SW480 (cell line): ENCODE results near the gene PPP1R1C.

Experiments
- DNase-seq: peaks from one replicate; pipeline ENCODE4 v3.0.0-alpha.2; 2016; ENCODE audit warnings: low spot score

PPP1R1C gene

GRCh38 chr2:182015334-182016109 is 29.9 kb downstream of the PPP1R1C start:
- no peak for DNase-seq

- DNase-seq = no peak
Observed at GRCh38 chr2:182018218-182018617, 32.6 kb downstream of the PPP1R1C start.

GRCh38 chr2:182019731-182020130 is 34.1 kb downstream of the PPP1R1C start:
- DNase-seq = no peak

GRCh38 chr2:182020286-182021070 is 34.8 kb downstream of the PPP1R1C start:
- DNase-seq = no peak

- no peak for DNase-seq
Observed at GRCh38 chr2:182023235-182023634, 37.6 kb downstream of the PPP1R1C start.

- peak; percentile 17 for DNase-seq
Observed at GRCh38 chr2:182030875-182031274, 45.2 kb downstream of the PPP1R1C start.

GRCh38 chr2:182031956-182032355 is 46.3 kb downstream of the PPP1R1C start:
- DNase-seq = no peak

- DNase-seq = no peak
Observed at GRCh38 chr2:182033449-182033848, 47.8 kb downstream of the PPP1R1C start.

GRCh38 chr2:182038576-182038975 is 52.9 kb downstream of the PPP1R1C start:
- DNase-seq = peak; percentile 62

- DNase-seq = no peak
Observed at GRCh38 chr2:182043021-182043420, 57.4 kb downstream of the PPP1R1C start.

- no peak for DNase-seq
Observed at GRCh38 chr2:182043861-182044260, 58.2 kb downstream of the PPP1R1C start.

- no peak for DNase-seq
Observed at GRCh38 chr2:182047544-182047943, 61.9 kb downstream of the PPP1R1C start.

GRCh38 chr2:182048088-182048487 is 62.4 kb downstream of the PPP1R1C start:
- no peak for DNase-seq

- DNase-seq = no peak
Observed at GRCh38 chr2:182048621-182049020, 63.0 kb downstream of the PPP1R1C start.

GRCh38 chr2:182049372-182050148 is 63.9 kb downstream of the PPP1R1C start:
- DNase-seq = no peak

GRCh38 chr2:182050333-182051135 is 64.9 kb downstream of the PPP1R1C start:
- no peak for DNase-seq

GRCh38 chr2:182055993-182056392 is 70.3 kb downstream of the PPP1R1C start:
- no peak for DNase-seq

- DNase-seq = no peak
Observed at GRCh38 chr2:182057002-182057401, 71.3 kb downstream of the PPP1R1C start.

GRCh38 chr2:182058056-182058455 is 72.4 kb downstream of the PPP1R1C start:
- DNase-seq = no peak

- no peak for DNase-seq
Observed at GRCh38 chr2:182061739-182062138, 76.1 kb downstream of the PPP1R1C start.

GRCh38 chr2:182062329-182062972 is 76.8 kb downstream of the PPP1R1C start:
- no peak for DNase-seq
